Smooth muscle cell (in vitro differentiated cells): ENCODE results near the gene LAMTOR3. TPM values are rescaled to one million over a fixed set of nuclear protein-coding genes. Genes with fewer than 3 reads are reported as not detected.
A peak's percentile ranks its signal among the peaks of the same experiment; 100 is the strongest.

Source experiments
- DNase-seq: peaks from one replicate; lab custom pipeline; 2025; ENCODE audit not compliant: unreplicated experiment; lab: John Stamatoyannopoulos, UW
- H2AFZ ChIP-seq: fragments of 200-600 bp; sonication (generic); 2 replicates; pipeline ENCODE4 v1.6.0; 2016; ENCODE audit warnings: antibody characterized with exemption, low read depth, mild to moderate bottlenecking
- H3F3A ChIP-seq: fragments of 200-600 bp; sonication (generic); 2 replicates; pipeline ENCODE4 v1.6.0; 2017; ENCODE audit warnings: antibody characterized with exemption, low read depth
- H3K27ac ChIP-seq: fragments of 200-600 bp; sonication (generic); 2 replicates; pipeline ENCODE4 v1.5.1; 2016; ENCODE audit warnings: low read depth, mild to moderate bottlenecking
- H3K27me3 ChIP-seq: fragments of 200-600 bp; sonication (generic); 2 replicates; pipeline ENCODE4 v1.6.1; 2016; ENCODE audit warnings: low read depth, mild to moderate bottlenecking
- H3K36me3 ChIP-seq: fragments of 200-600 bp; sonication (generic); 2 replicates; pipeline ENCODE4 v1.5.1; 2016; ENCODE audit warnings: low read depth
- H3K4me1 ChIP-seq: fragments of 200-600 bp; sonication (generic); 2 replicates; pipeline ENCODE4 v1.5.1; 2016; ENCODE audit warnings: low read depth
- H3K4me2 ChIP-seq: fragments of 200-600 bp; sonication (generic); 2 replicates; pipeline ENCODE4 v1.6.0; 2016; ENCODE audit warnings: mild to moderate bottlenecking
- H3K4me3 ChIP-seq: fragments of 200-600 bp; sonication (generic); 2 replicates; pipeline ENCODE4 v1.5.1; 2016; ENCODE audit warnings: mild to moderate bottlenecking
- H3K79me2 ChIP-seq: fragments of 200-600 bp; sonication (generic); 2 replicates; pipeline ENCODE4 v1.6.0; 2016; ENCODE audit warnings: low read depth, mild to moderate bottlenecking
- H3K9ac ChIP-seq: fragments of 200-600 bp; sonication (generic); 2 replicates; pipeline ENCODE4 v1.6.0; 2016; ENCODE audit warnings: low read depth
- H3K9me3 ChIP-seq: fragments of 200-600 bp; sonication (generic); replicated peaks from 2 replicates; pipeline ENCODE4 v1.5.1; 2016; ENCODE audit warnings: low read depth
- H4K20me1 ChIP-seq: fragments of 200-600 bp; sonication (generic); 2 replicates; pipeline ENCODE4 v1.6.0; 2016; ENCODE audit warnings: low read depth
- CTCF ChIP-seq: fragments of 200-600 bp; sonication (generic); IDR thresholded peaks from 2 replicates; pipeline ENCODE4 v1.5.1; 2017; ENCODE audit warnings: borderline replicate concordance, mild to moderate bottlenecking, antibody characterized with exemption; ENCODE audit not compliant: insufficient read depth, poor library complexity, severe bottlenecking
- WGBS: methylation state at CpG from one replicate; pipeline ENCODE4 v1.1.7; 2016; ENCODE audit warnings: low lambda C conversion rate; 5-methylcytosine and 5-hydroxymethylcytosine counted together
- polyA plus RNA-seq: library from polyadenylated mRNA; unstranded; fragments of >200 nt; fragmentation: Nextera tagmentation; extraction: Ambion mirVana; gene quantifications from 2 replicates; pipeline ENCODE4 v1.2.1, GENCODE V29; 2016
- total RNA-seq: library from RNA; depleted of rRNA; stranded (reverse); fragments of >200 nt; gene quantifications from 2 replicates; pipeline ENCODE4 v1.2.3, GENCODE V29; 2014

Gene LAMTOR3
- total and polyA plus RNA-seq, 2 experiments from 2014 or later: 58.3 to 95.2 TPM

GRCh38 chr4:99915449-99915848, 21.2 kb upstream of the LAMTOR3 start:
- H3F3A ChIP-seq: no peaks in the 10 kb centered on the region
- no peak for TF ChIP-seq CTCF
- H3K9me3 ChIP-seq: no peaks in the 10 kb centered on the region
- H3K9ac ChIP-seq: no peak overlapping the region
- DNase-seq: no peak
- no peak overlapping the region for H2AFZ ChIP-seq
- no peaks in the 10 kb centered on the region for H3K4me1 ChIP-seq
- H3K36me3 ChIP-seq: peaks cover 20% of the 10 kb centered on the region
- no peaks in the 10 kb centered on the region for H4K20me1 ChIP-seq
- H3K27ac ChIP-seq: no peak overlapping the region
- no peak overlapping the region for H3K4me3 ChIP-seq
- H3K79me2 ChIP-seq: peaks cover 20% of the 10 kb centered on the region
- no peak overlapping the region for H3K4me2 ChIP-seq
- no peaks in the 10 kb centered on the region for H3K27me3 ChIP-seq
- 96% methylated on average over 2 of the region's 2 CpGs for WGBS

DNA sequence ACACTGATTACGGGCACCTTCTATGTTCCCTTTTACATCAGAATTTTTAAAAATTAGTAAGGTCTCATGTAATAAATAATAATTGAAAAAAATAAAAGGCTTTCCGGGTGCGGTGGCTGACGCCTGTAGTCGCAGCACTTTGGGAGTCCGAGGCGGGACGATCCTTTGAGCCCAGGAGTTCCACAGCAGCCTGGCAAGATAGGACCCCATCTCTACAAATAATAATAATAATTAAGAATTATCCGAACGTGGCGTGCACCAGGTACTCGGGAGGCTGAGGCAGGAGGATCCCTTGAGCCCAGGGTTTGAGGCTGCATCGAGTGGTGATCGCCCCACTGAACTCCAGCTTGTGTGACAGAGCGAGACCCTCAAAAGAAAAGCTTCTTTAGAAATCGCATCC, 771 bp upstream of the LAMTOR3 start:
- H3K27ac ChIP-seq: peak overlapping the region; percentile 73
- no peak for TF ChIP-seq CTCF
- H3K4me2 ChIP-seq: peak overlapping the region; percentile 96
- no peaks in the 10 kb centered on the region for H3K36me3 ChIP-seq
- 97% methylated on average over 16 of the region's 16 CpGs for WGBS
- no peak for DNase-seq
- no peaks in the 10 kb centered on the region for H3K27me3 ChIP-seq
- peaks cover 10% of the 10 kb centered on the region for H3K4me1 ChIP-seq
- peaks cover 40% of the 10 kb centered on the region for H3K79me2 ChIP-seq
- peaks cover 31% of the 10 kb centered on the region for H3F3A ChIP-seq
- H3K9me3 ChIP-seq: no peaks in the 10 kb centered on the region
- H2AFZ ChIP-seq: peak overlapping the region; percentile 96
- H3K9ac ChIP-seq: peak overlapping the region; percentile 55
- H3K4me3 ChIP-seq: peak overlapping the region; percentile 97
- peaks cover 8% of the 10 kb centered on the region for H4K20me1 ChIP-seq

DNA sequence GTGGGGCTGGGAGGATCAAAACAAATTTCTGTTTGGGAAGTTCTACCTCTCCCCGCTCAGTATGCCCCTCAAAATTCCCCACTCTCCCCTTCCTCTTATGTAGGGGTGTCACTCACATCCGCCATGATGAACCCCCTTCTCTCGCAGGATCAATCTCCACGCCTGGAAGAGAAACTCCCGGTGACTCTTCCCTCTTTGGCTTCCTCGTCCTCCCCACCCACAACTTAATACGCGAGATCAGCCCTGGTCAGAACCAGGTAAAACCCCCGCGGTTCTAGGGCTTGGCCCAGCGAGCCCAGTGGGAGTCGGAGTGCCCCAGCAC, 427 bp downstream of the LAMTOR3 start:
- H4K20me1 ChIP-seq: peaks cover 12% of the 10 kb centered on the region
- peak overlapping the region; percentile 52 for H2AFZ ChIP-seq
- H3K27ac ChIP-seq: peak overlapping the region; percentile 89
- DNase-seq: no peak
- peaks cover 10% of the 10 kb centered on the region for H3K4me1 ChIP-seq
- H3K4me2 ChIP-seq: peak overlapping the region; percentile 96
- H3K36me3 ChIP-seq: no peaks in the 10 kb centered on the region
- no peaks in the 10 kb centered on the region for H3K27me3 ChIP-seq
- H3K79me2 ChIP-seq: peaks cover 52% of the 10 kb centered on the region
- H3K9ac ChIP-seq: peak overlapping the region; percentile 95
- 2% methylated on average over 11 of the region's 12 CpGs for WGBS
- H3F3A ChIP-seq: peaks cover 31% of the 10 kb centered on the region
- H3K4me3 ChIP-seq: peak overlapping the region; percentile 97
- H3K9me3 ChIP-seq: no peaks in the 10 kb centered on the region
- no peak for TF ChIP-seq CTCF

DNA sequence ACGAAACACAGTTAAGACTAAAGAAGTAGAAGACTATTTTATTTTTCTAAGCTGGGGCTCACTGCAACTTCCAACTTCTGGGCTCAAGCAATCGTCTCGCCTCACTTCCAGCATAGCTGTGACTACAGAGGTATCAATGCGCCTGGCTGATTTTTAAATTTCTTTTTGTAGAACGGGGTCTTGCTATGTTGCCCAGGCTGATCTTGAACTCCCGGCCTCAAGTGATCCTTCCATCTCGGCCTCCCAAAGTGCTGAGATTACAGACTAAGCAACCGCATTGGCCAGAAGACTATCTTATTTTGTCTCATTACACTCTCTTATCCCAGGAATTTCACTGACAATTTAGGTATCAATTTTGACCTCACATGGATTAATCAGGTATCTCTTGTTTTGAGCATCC, 1.2 kb downstream of the LAMTOR3 start:
- Histone ChIP-seq H4K20me1 (peaks cover 16% of the 10 kb centered on the region), H2AFZ (no peak overlapping the region), H3K9me3 (no peaks in the 10 kb centered on the region), H3K79me2 (peaks cover 57% of the 10 kb centered on the region), H3F3A (peaks cover 29% of the 10 kb centered on the region), H3K4me1 (peaks cover 10% of the 10 kb centered on the region), H3K27me3 (no peaks in the 10 kb centered on the region), H3K4me2 (peak overlapping the region; percentile 96), H3K36me3 (no peaks in the 10 kb centered on the region), H3K27ac (no peak overlapping the region), H3K4me3 (peak overlapping the region; percentile 97), H3K9ac (peak overlapping the region; percentile 95)
- 98% methylated on average over 8 of the region's 8 CpGs for WGBS
- DNase-seq: no peak
- no peak for TF ChIP-seq CTCF
